ENCODE results near the gene ARFRP1. TPM values are rescaled to one million over a fixed set of nuclear protein-coding genes. Genes with fewer than 3 reads are reported as not detected.
A peak's percentile ranks its signal among the peaks of the same experiment; 100 is the strongest.
"Not testable (repeated sequence)": the region's sequence is repeated elsewhere in the genome, so short reads cannot be mapped to it uniquely, and the experiment has no call there.

ARFRP1 gene
- total RNA-seq, 1 experiment from 2014 or later: 69.7 TPM

GRCh38 chr20:63653974-63654668 lies 53.7 kb downstream of the ARFRP1 start:
- DNase-seq (ENCODE audit: low read depth): no peak

GRCh38 chr20:63653041-63653973 lies 54.5 kb downstream of the ARFRP1 start, which contains the start of gene STMN3:
Gene STMN3 (minus strand): TSS chr20:63653424. CDS start chr20:63653345, 79 bp downstream.
- in situ Hi-C loops (cut with HindIII; ENCODE audit: low pct_unique_long_range_greater_than_20kb, low sequenced_read_pairs): no loop called here
- DNase-seq (ENCODE audit: low read depth): peak; percentile 93

More at GRCh38 chr20:63653974-63654668, 53.7 kb downstream of the ARFRP1 start:
- in situ Hi-C loops (cut with HindIII; ENCODE audit: low pct_unique_long_range_greater_than_20kb, low sequenced_read_pairs): no loop called here

GRCh38 chr20:63652192-63652980 lies 55.4 kb downstream of the ARFRP1 start:
- DNase-seq (ENCODE audit: low read depth): no peak
- in situ Hi-C loops (cut with HindIII; ENCODE audit: low pct_unique_long_range_greater_than_20kb, low sequenced_read_pairs): no loop called here

- no peak for DNase-seq (ENCODE audit: low read depth)
- in situ Hi-C loops (cut with HindIII; ENCODE audit: low pct_unique_long_range_greater_than_20kb, low sequenced_read_pairs): no loop called here
Measured at GRCh38 chr20:63651942-63652191, 55.9 kb downstream of the ARFRP1 start.

GRCh38 chr20:63650486-63650885 lies 57.3 kb downstream of the ARFRP1 start:
- DNase-seq (ENCODE audit: low read depth); in situ Hi-C loops (cut with HindIII; ENCODE audit: low pct_unique_long_range_greater_than_20kb, low sequenced_read_pairs): not testable (repeated sequence)

GRCh38 chr20:63648895-63649589 lies 58.7 kb downstream of the ARFRP1 start:
- DNase-seq (ENCODE audit: low read depth): no peak
- in situ Hi-C loops (cut with HindIII; ENCODE audit: low pct_unique_long_range_greater_than_20kb, low sequenced_read_pairs): no loop called here

Other genes with a start within 250 kb of the ARFRP1 start
- 10.0 TPM in 1 of 2 replicates, not detected in the other for gene KCNQ2, start 235.3 kb downstream of the ARFRP1 start, total RNA-seq (2014; rRNA removed; shearing (Covaris generic); ENCODE audit: low replicate concordance)
- 249 and 281 TPM in 2 replicates for gene EEF1A2, start 208.9 kb downstream of the ARFRP1 start, total RNA-seq (2014; rRNA removed; shearing (Covaris generic); ENCODE audit: low replicate concordance)
- gene PPDPF, start 187.2 kb downstream of the ARFRP1 start, total RNA-seq (2014; rRNA removed; shearing (Covaris generic); ENCODE audit: low replicate concordance): 35.9 and 103 TPM in 2 replicates
- gene PTK6, start 170.6 kb downstream of the ARFRP1 start, total RNA-seq (2014; rRNA removed; shearing (Covaris generic); ENCODE audit: low replicate concordance): 3.2 and 4.4 TPM in 2 replicates
- not detected in 2 replicates for gene SRMS, start 160.2 kb downstream of the ARFRP1 start, total RNA-seq (2014; rRNA removed; shearing (Covaris generic); ENCODE audit: low replicate concordance)
- gene FNDC11, start 153.8 kb downstream of the ARFRP1 start, total RNA-seq (2014; rRNA removed; shearing (Covaris generic); ENCODE audit: low replicate concordance): 1.1 and 8.2 TPM in 2 replicates
- 26.3 and 30.3 TPM in 2 replicates for gene HELZ2, start 133.7 kb downstream of the ARFRP1 start, total RNA-seq (2014; rRNA removed; shearing (Covaris generic); ENCODE audit: low replicate concordance)
- gene GMEB2, start 80.9 kb downstream of the ARFRP1 start, total RNA-seq (2014; rRNA removed; shearing (Covaris generic); ENCODE audit: low replicate concordance): 9.6 and 18.1 TPM in 2 replicates
- gene STMN3, start 54.6 kb downstream of the ARFRP1 start, total RNA-seq (2014; rRNA removed; shearing (Covaris generic); ENCODE audit: low replicate concordance): 70.6 and 73.0 TPM in 2 replicates
- 12.5 and 13.6 TPM in 2 replicates for gene RTEL1, start 49.7 kb downstream of the ARFRP1 start, total RNA-seq (2014; rRNA removed; shearing (Covaris generic); ENCODE audit: low replicate concordance)
- gene TNFRSF6B, start 11.3 kb downstream of the ARFRP1 start, total RNA-seq (2014; rRNA removed; shearing (Covaris generic); ENCODE audit: low replicate concordance): 1.5 TPM in 1 of 2 replicates, not detected in the other
- gene ZGPAT, start 63 bp upstream of the ARFRP1 start, total RNA-seq (2014; rRNA removed; shearing (Covaris generic); ENCODE audit: low replicate concordance): 44.3 and 49.9 TPM in 2 replicates
- 6.0 and 17.5 TPM in 2 replicates for gene LIME1, start 28.7 kb upstream of the ARFRP1 start, total RNA-seq (2014; rRNA removed; shearing (Covaris generic); ENCODE audit: low replicate concordance)
- gene SLC2A4RG, start 31.8 kb upstream of the ARFRP1 start, total RNA-seq (2014; rRNA removed; shearing (Covaris generic); ENCODE audit: low replicate concordance): 166 and 300 TPM in 2 replicates
- 9.6 and 10.4 TPM in 2 replicates for gene ZBTB46, start 123.3 kb upstream of the ARFRP1 start, total RNA-seq (2014; rRNA removed; shearing (Covaris generic); ENCODE audit: low replicate concordance)
- gene ABHD16B, start 153.5 kb upstream of the ARFRP1 start, total RNA-seq (2014; rRNA removed; shearing (Covaris generic); ENCODE audit: low replicate concordance): not detected in 2 replicates
- 189 TPM in 2 replicates for gene TPD52L2, start 157.3 kb upstream of the ARFRP1 start, total RNA-seq (2014; rRNA removed; shearing (Covaris generic); ENCODE audit: low replicate concordance)
- 60.9 and 69.2 TPM in 2 replicates for gene DNAJC5, start 187.2 kb upstream of the ARFRP1 start, total RNA-seq (2014; rRNA removed; shearing (Covaris generic); ENCODE audit: low replicate concordance)
- 31.0 and 46.9 TPM in 2 replicates for gene UCKL1, start 248.4 kb upstream of the ARFRP1 start, total RNA-seq (2014; rRNA removed; shearing (Covaris generic); ENCODE audit: low replicate concordance)